ENCODE results near the gene PDPK1. TPM values are rescaled to one million over a fixed set of nuclear protein-coding genes. Genes with fewer than 3 reads are reported as not detected.

PDPK1 gene
- total RNA-seq, 8 experiments from 2014 or later, result 17.0 to 31.6 (median 26.2) TPM

GRCh38 chr16:2520097-2520783 is 17.6 kb upstream of the PDPK1 start, which contains the start of gene AMDHD2:
Gene AMDHD2, plus strand, starts transcription at chr16:2520371. Its CDS starts 88 bp downstream, at chr16:2520459.
- peak within 1 kb of the TSS; percentile 59 to 97 (median 69) for H3K4me3 ChIP-seq
- peak; percentile 66 to 83 (median 77) for ATAC-seq (replicated peaks in 6 of 8)
- 0 to 13% (median 0%) methylated on average over 2 to 3 of the region's 83 CpGs; no CpG with 5 or more reads in 7 of the 10 experiments for WGBS, 10 experiments
- H3K27ac ChIP-seq, result peak within 1 kb of the TSS; percentile 4 to 85
- in situ Hi-C loops (cut with MboI; ENCODE audit: low pct_unique_long_range_greater_than_20kb in 2 of 9, low sequenced_read_pairs in 9 of 9, unreplicated experiment in 9 of 9), result no loop called here
- H3K4me1 ChIP-seq (replicated peaks in 1 of 2), result peaks cover 12 to 14% of the 10 kb centered on the region in 2 donors

GRCh38 chr16:2520784-2521531 is 16.9 kb upstream of the PDPK1 start:
- Histone ChIP-seq H3K27ac (peak overlapping the region in 1 of 2 donors; percentile 85), H3K4me1 (replicated peaks in 1 of 2) (peaks cover 6 to 10% of the 10 kb centered on the region in 2 donors), H3K4me3 (peak overlapping the region; percentile 59 to 97 (median 69))
- 0 to 48% (median 19%) methylated on average over 1 to 6 of the region's 41 CpGs; no CpG with 5 or more reads in 4 of the 10 experiments for WGBS, 10 experiments
- in situ Hi-C loops (cut with MboI; ENCODE audit: low pct_unique_long_range_greater_than_20kb in 2 of 9, low sequenced_read_pairs in 9 of 9, unreplicated experiment in 9 of 9), result no loop called here
- ATAC-seq (replicated peaks in 6 of 8), result peak in 6 of 8 experiments; percentile 6 to 28 (median 16)

DNA sequence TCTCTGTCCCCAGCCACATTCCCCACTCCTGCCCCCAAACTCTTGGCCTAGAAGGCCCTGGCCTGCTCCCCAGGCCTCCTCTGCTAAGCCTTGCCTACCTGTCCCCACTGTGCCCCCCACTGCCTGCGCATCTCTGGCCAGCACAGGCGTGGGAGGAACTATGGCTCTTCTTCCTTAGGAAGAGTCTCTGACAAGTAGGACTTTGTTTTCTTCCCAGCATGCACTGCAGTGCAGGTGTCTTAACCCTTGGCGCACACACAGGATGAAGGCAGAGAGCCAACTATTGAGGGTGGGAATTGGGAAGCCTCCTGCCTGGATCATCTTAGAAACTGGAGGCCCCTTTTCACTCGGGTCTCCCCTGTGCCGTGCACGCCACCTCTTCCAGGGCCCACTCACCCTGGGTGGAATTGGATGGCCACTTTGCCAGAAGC is 14.0 kb upstream of the PDPK1 start:
- in situ Hi-C loops (cut with MboI; ENCODE audit: low pct_unique_long_range_greater_than_20kb in 2 of 9, low sequenced_read_pairs in 9 of 9, unreplicated experiment in 9 of 9), result no loop called here
- no peak for ATAC-seq (replicated peaks in 6 of 8)
- H3K4me3 ChIP-seq, result no peak overlapping the region
- peaks cover 6 to 10% of the 10 kb centered on the region in 2 donors for H3K4me1 ChIP-seq (replicated peaks in 1 of 2)
- WGBS, 10 experiments, result 79 to 100% (median 100%) methylated on average over 1 to 3 of the region's 6 CpGs; no CpG with 5 or more reads in 4 of the 10 experiments
- H3K27ac ChIP-seq, result no peak overlapping the region

DNA sequence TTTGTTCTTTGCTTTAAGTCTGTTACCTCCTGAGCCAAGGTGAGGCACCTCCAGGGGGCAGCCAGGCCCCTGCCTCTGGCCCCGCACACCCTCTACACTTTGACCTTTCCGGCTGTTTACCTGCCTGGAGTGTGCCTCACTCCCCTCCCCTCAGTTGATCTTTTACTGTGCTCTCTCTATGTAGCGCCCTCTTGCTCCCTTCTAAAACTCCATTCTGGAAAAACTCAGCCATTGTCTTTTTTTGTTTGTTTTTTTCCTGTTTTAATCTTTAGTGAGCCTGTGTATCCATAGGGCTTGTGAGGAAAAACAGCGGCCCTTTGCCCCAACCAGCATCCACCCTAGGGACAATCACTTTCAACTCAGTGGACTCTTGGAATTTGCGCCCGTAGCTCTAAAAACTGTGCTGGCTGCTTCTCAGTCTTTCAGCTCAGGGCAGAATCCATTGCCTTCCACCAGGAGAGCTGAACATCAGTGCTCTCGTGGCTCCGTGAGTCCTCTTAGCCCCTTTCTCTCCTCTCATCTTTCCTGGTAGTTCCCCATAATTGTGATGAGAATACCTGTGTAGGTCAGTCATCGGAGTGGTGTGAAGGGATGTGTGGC is 13.4 kb upstream of the PDPK1 start:
- WGBS, 10 experiments, result 83 to 100% (median 94%) methylated on average over 2 to 7 of the region's 9 CpGs; no CpG with 5 or more reads in 1 of the 10 experiments
- Histone ChIP-seq H3K4me1 (replicated peaks in 1 of 2) (peaks cover 6 to 9% of the 10 kb centered on the region in 2 donors), H3K27ac (no peak overlapping the region), H3K4me3 (no peak overlapping the region)
- in situ Hi-C loops (cut with MboI; ENCODE audit: low pct_unique_long_range_greater_than_20kb in 2 of 9, low sequenced_read_pairs in 9 of 9, unreplicated experiment in 9 of 9), result no loop called here
- no peak for ATAC-seq (replicated peaks in 6 of 8)

DNA sequence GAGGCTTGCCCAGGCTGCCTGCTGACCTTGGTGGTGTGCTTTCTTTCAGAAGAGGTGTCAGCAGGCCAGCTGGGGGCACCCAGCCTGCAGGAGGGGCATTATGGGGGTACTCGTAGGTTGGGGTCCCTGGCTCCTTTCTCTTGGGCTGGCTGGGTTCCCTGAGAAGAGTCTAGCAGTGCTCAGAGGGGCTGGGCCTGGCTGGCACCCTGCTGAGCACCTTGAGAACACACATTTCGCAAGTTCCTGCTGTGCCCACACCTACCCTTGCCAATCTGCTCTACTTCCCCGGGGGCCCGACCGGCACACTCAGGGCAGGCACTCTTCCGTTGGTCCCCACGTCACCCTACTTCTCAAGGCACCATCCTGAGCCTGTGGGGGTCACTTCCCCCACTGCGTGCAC is 11.7 kb upstream of the PDPK1 start:
- H3K27ac ChIP-seq, result no peak overlapping the region
- in situ Hi-C loops (cut with MboI; ENCODE audit: low pct_unique_long_range_greater_than_20kb in 2 of 9, low sequenced_read_pairs in 9 of 9, unreplicated experiment in 9 of 9), result no loop called here
- whole genome bisulfite sequencing, 10 experiments, result 83 to 100% methylated on average over 1 of the region's 8 CpGs; no CpG with 5 or more reads in 8 of the 10 experiments
- no peak overlapping the region for H3K4me3 ChIP-seq
- H3K4me1 ChIP-seq (replicated peaks in 1 of 2), result peaks cover 6 to 7% of the 10 kb centered on the region in 2 donors
- no peak for ATAC-seq (replicated peaks in 6 of 8)

GRCh38 chr16:2527071-2527783 is 10.6 kb upstream of the PDPK1 start:
- no peak overlapping the region for H3K4me3 ChIP-seq
- ATAC-seq (replicated peaks in 6 of 8), result no peak
- in situ Hi-C loops (cut with MboI; ENCODE audit: low pct_unique_long_range_greater_than_20kb in 2 of 9, low sequenced_read_pairs in 9 of 9, unreplicated experiment in 9 of 9), result no loop called here
- 100% methylated on average over 1 of the region's 12 CpGs; no CpG with 5 or more reads in 9 of the 10 experiments for WGBS, 10 experiments
- H3K27ac ChIP-seq, result no peak overlapping the region
- H3K4me1 ChIP-seq (replicated peaks in 1 of 2), result peaks cover 5 to 6% of the 10 kb centered on the region in 2 donors

DNA sequence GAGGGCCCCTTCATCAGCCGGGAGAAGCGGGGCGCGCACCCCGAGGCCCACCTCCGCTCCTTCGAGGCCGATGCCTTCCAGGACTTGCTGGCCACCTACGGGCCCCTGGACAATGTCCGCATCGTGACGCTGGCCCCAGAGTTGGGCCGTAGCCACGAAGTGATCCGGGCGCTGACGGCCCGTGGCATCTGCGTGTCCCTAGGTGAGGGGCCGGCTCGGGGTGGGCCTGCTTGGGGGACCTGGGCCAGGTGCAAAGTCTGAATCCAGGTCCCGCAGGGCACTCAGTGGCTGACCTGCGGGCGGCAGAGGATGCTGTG is 10.1 kb upstream of the PDPK1 start:
- H3K4me3 ChIP-seq, result no peak overlapping the region
- H3K4me1 ChIP-seq (replicated peaks in 1 of 2), result peaks cover 5 to 6% of the 10 kb centered on the region in 2 donors
- no peak overlapping the region for H3K27ac ChIP-seq
- no CpG with 5 or more reads among the region's 24 CpGs for WGBS, 10 experiments
- no peak for ATAC-seq (replicated peaks in 6 of 8)
- in situ Hi-C loops (cut with MboI; ENCODE audit: low pct_unique_long_range_greater_than_20kb in 2 of 9, low sequenced_read_pairs in 9 of 9, unreplicated experiment in 9 of 9), result no loop called here

DNA sequence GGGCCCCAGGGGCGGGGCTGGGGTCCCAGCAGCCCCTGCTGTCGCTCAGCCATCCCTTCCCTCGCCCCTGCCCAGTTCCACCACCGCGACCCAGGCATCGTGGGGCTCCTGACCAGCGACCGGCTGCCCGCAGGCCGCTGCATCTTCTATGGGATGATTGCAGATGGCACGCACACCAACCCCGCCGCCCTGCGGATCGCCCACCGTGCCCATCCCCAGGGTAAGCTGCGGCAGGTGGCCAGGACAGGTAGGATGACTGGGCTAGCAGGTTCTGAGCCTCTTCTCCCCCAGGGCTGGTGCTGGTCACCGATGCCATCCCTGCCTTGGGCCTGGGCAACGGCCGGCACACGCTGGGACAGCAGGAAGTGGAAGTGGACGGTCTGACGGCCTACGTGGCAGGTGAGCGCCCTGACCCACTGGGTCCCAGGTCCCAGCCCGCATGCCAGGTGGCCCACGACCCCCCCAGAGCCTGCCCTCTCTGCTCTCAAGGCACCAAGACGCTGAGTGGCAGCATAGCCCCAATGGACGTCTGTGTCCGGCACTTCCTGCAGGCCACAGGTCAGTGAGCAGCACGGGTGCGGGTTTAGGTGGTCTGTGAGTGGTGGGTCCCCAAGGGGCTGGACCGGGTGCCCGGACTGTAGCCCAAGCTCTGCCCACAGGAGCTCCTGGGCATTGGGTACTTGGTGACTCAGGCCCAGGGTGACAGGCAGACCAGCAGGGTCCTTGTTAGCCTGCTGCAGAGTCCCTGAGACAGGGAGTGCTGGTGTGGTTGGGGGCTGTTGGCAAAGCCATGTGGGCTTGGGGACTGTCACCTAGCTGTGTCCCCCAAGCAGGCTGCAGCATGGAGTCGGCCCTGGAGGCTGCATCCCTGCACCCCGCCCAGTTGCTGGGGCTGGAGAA is 9.4 kb upstream of the PDPK1 start:
- WGBS, 10 experiments, result 80 to 93% methylated on average over 3 of the region's 36 CpGs; no CpG with 5 or more reads in 8 of the 10 experiments
- Histone ChIP-seq H3K4me3 (no peak overlapping the region), H3K27ac (no peak overlapping the region), H3K4me1 (replicated peaks in 1 of 2) (peaks cover 5 to 6% of the 10 kb centered on the region in 2 donors)
- in situ Hi-C loops (cut with MboI; ENCODE audit: low pct_unique_long_range_greater_than_20kb in 2 of 9, low sequenced_read_pairs in 9 of 9, unreplicated experiment in 9 of 9), result no loop called here
- no peak for ATAC-seq (replicated peaks in 6 of 8)

DNA sequence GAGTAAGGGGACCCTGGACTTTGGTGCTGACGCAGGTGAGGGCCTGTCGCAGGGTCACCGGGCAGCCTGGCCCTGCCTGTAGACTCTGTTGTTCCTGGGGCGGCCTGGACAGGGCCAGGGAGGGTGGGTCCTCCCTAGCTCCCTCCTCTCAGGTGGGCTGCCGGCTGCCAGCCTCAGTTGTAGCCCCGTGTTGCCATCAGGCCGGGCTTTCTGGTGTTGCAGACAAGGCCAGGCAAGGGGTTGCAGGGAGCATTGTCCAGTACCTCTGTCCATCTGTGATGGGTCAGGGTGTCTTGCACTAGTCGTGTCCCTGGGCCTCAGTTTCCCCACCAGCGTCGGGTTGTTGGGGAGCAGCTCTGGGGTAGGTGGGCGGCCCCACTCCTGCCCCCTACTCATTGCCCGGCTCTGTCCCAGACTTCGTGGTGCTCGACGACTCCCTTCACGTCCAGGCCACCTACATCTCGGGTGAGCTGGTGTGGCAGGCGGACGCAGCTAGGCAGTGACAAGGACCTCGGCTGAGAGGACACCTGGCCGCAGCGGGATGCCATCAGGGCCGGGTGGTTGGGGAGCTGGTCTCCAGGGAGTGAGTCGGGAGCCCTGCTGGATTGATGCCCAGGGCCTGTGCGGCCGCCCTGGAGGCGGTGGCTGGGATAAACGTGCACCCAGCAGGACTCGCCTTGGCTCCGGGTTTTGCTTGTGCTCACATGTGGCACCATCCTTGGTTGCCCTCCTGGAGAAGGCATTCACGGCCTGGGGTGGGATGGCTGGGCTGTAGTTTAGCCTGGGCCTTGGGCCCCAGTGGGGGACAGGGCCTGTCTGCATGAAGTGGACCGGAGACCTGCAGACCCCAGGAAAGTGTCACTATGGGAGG is 8.5 kb upstream of the PDPK1 start:
- ATAC-seq (replicated peaks in 6 of 8), result no peak
- 88 to 100% (median 92%) methylated on average over 3 to 19 of the region's 32 CpGs; no CpG with 5 or more reads in 7 of the 10 experiments for WGBS, 10 experiments
- in situ Hi-C loops (cut with MboI; ENCODE audit: low pct_unique_long_range_greater_than_20kb in 2 of 9, low sequenced_read_pairs in 9 of 9, unreplicated experiment in 9 of 9), result no loop called here
- Histone ChIP-seq H3K4me1 (replicated peaks in 1 of 2) (peaks cover 5 to 6% of the 10 kb centered on the region in 2 donors), H3K27ac (no peak overlapping the region), H3K4me3 (no peak overlapping the region)

DNA sequence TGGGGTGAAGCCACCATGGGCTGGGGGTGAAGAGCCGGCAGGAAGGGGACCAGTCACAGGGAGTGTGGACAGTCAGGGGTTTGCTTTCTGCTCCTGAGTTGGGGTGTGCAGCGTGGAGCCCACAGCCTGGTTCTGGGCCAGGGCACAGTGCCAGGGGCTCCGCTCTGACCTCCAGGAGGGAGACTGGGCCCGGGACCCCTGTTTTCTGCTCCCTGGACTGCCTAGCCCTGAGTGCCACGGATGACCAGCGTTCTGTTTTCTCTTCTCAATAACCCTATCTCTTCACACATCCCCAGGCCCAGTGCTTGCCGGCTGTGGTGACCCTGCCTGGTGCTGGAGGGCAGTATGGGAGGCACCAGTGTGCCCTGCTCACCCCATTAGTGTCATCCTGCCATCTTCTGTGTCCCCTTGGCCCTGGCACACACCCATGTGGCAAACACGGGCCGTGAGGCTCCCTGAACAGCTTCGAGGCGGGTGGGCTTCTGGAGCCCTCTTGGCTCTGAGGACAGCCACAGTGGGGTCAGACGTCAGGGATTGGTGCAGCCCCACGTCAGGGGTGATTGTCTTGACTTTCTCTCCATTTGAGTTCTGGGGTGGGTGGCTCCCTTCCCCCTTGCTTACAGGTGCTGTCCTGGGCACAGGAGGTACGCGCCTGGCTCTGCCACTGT is 7.7 kb upstream of the PDPK1 start:
- WGBS, 10 experiments, result 80 to 100% (median 83%) methylated on average over 1 to 3 of the region's 15 CpGs; no CpG with 5 or more reads in 6 of the 10 experiments
- in situ Hi-C loops (cut with MboI; ENCODE audit: low pct_unique_long_range_greater_than_20kb in 2 of 9, low sequenced_read_pairs in 9 of 9, unreplicated experiment in 9 of 9), result no loop called here
- Histone ChIP-seq H3K27ac (no peak overlapping the region), H3K4me1 (replicated peaks in 1 of 2) (peaks cover 5 to 6% of the 10 kb centered on the region in 2 donors), H3K4me3 (no peak overlapping the region)
- ATAC-seq (replicated peaks in 6 of 8), result no peak

All from motor neuron (in vitro differentiated cells).